Liver (tissue), 9 donors: Measurements from ENCODE around the gene IFITM5. TPM values are rescaled to one million over a fixed set of nuclear protein-coding genes. Genes with fewer than 3 reads are reported as not detected.

ENCODE experiments used
- DNase-seq: peaks from one replicate; pipeline ENCODE4 v3.0.0-alpha.2; 2017; ENCODE audit warnings: low spot score
- H3K27ac ChIP-seq, 2 donors: one replicate each; pipeline ENCODE4 v1.7.0; 2013; ENCODE audit warnings: inconsistent platforms in 2 of 2, low read length in 2 of 2, control low read depth in 1 of 2, low read depth in 1 of 2, mild to moderate bottlenecking in 1 of 2
- H3K27me3 ChIP-seq, 4 donors: one replicate each; pipeline versions ENCODE4 v1.6.1 to v1.7.0; 2013; ENCODE audit warnings: low read length in 3 of 4, inconsistent platforms in 1 of 4, mild to moderate bottlenecking in 1 of 4, moderate library complexity in 1 of 4; ENCODE audit not compliant: control insufficient read depth in 4 of 4, insufficient read depth in 4 of 4
- H3K36me3 ChIP-seq, 4 donors: one replicate each; pipeline versions ENCODE4 v1.6.1 to v1.7.0; 2013; ENCODE audit warnings: low read length in 3 of 4, mild to moderate bottlenecking in 3 of 4, low read depth in 1 of 4, moderate library complexity in 1 of 4; ENCODE audit not compliant: control insufficient read depth in 4 of 4, insufficient read depth in 3 of 4
- H3K4me1 ChIP-seq, 4 donors: one replicate each; pipeline versions ENCODE4 v1.6.1 to v1.7.0; 2013; ENCODE audit warnings: low read length in 3 of 4, mild to moderate bottlenecking in 3 of 4, moderate library complexity in 1 of 4; ENCODE audit not compliant: control insufficient read depth in 4 of 4, insufficient read depth in 4 of 4
- H3K4me3 ChIP-seq, 3 donors: one replicate each; pipeline versions ENCODE4 v1.6.1 to v1.7.0; 2013; ENCODE audit warnings: low read length in 3 of 3, control low read depth in 1 of 3, low read depth in 1 of 3, mild to moderate bottlenecking in 1 of 3
- H3K9ac ChIP-seq, 2 donors: one replicate each; pipeline ENCODE4 v1.7.0; 2013; ENCODE audit warnings: low read length in 2 of 2, mild to moderate bottlenecking in 2 of 2, moderate library complexity in 2 of 2, control low read depth in 1 of 2, low read depth in 1 of 2
- H3K9me3 ChIP-seq, 4 donors: one replicate each; pipeline versions ENCODE4 v1.6.1 to v1.7.0; 2013; ENCODE audit warnings: low read length in 3 of 4; ENCODE audit not compliant: control insufficient read depth in 4 of 4
- EGR1 ChIP-seq, 2 donors: IDR thresholded peaks; 2 replicates each; pipeline ENCODE4 v1.6.1; 2016 to 2018; ENCODE audit warnings: antibody characterized with exemption in 2 of 2, low read depth in 2 of 2
- FOXA1 ChIP-seq: IDR thresholded peaks from 2 replicates; pipeline ENCODE4 v1.6.1; 2016; ENCODE audit warnings: antibody characterized with exemption
- FOXA2 ChIP-seq: IDR thresholded peaks from 2 replicates; pipeline ENCODE4 v1.6.1; 2016; ENCODE audit warnings: antibody characterized with exemption
- GABPA ChIP-seq, 2 donors: IDR thresholded peaks in 1 of 2; conservative IDR thresholded peaks in 1 of 2; 2 replicates each; pipeline ENCODE4 v1.6.1; 2016; ENCODE audit warnings: antibody characterized with exemption in 2 of 2, mild to moderate bottlenecking in 1 of 2, moderate library complexity in 1 of 2
- HNF4A ChIP-seq, 2 donors: conservative IDR thresholded peaks; 2 replicates each; pipeline ENCODE4 v1.6.1; 2016; ENCODE audit warnings: antibody characterized with exemption in 2 of 2, mild to moderate bottlenecking in 2 of 2
- HNF4G ChIP-seq: IDR thresholded peaks from 2 replicates; pipeline ENCODE4 v1.6.1; 2016; ENCODE audit warnings: antibody characterized with exemption
- JUND ChIP-seq, 2 donors: IDR thresholded peaks; 2 replicates each; pipeline ENCODE4 v1.6.1; 2016; ENCODE audit warnings: antibody characterized with exemption in 2 of 2
- NR2F2 ChIP-seq: IDR thresholded peaks from 2 replicates; pipeline ENCODE4 v1.6.1; 2016; ENCODE audit warnings: antibody characterized with exemption
- RAD21 ChIP-seq, 2 donors: IDR thresholded peaks; 2 replicates each; pipeline ENCODE4 v1.6.1; 2016; ENCODE audit warnings: antibody characterized with exemption in 2 of 2, mild to moderate bottlenecking in 2 of 2
- RXRA ChIP-seq, 2 donors: IDR thresholded peaks; 2 replicates each; pipeline ENCODE4 v1.6.1; 2017 to 2018; ENCODE audit warnings: antibody characterized with exemption in 2 of 2, mild to moderate bottlenecking in 1 of 2
- SP1 ChIP-seq: IDR thresholded peaks from 2 replicates; pipeline ENCODE4 v1.6.1; 2018; ENCODE audit warnings: antibody characterized with exemption, mild to moderate bottlenecking
- TAF1 ChIP-seq: conservative IDR thresholded peaks from 2 replicates; pipeline ENCODE4 v1.6.1; 2016; ENCODE audit warnings: antibody characterized with exemption, mild to moderate bottlenecking
- YY1 ChIP-seq: IDR thresholded peaks from 2 replicates; pipeline ENCODE4 v1.6.1; 2016; ENCODE audit warnings: antibody characterized with exemption, mild to moderate bottlenecking
- WGBS: extraction: QIAGEN DNeasy Blood & Tissue Kit; methylation state at CpG from one replicate; pipeline ENCODE4 v1.1.7; 2013; 5-methylcytosine and 5-hydroxymethylcytosine counted together
- polyA plus RNA-seq, 2 donors: library from polyadenylated mRNA; stranded (reverse) in 1 of 2; unstranded in 1 of 2; fragments of 200-250 nt in 1 of 2; fragments of >200 nt in 1 of 2; fragmentation: Nextera tagmentation in 1 of 2; extraction: Ambion mirVana in 1 of 2; gene quantifications; one replicate each; pipeline versions ENCODE4 v1.2.1 to v1.2.3, GENCODE V29; 2013 to 2015
- total RNA-seq, 2 donors: library from RNA; depleted of rRNA; stranded (reverse); fragments of >200 nt; gene quantifications; one replicate each; pipeline ENCODE4 v1.2.3, GENCODE V29; 2014
- TF ChIP-seq, protein P1 (sequence below): fragments of 150-350 bp; IDR thresholded peaks from 2 replicates; pipeline ENCODE4 v1.5.1; 2017; ENCODE audit warnings: improper control_type of control experiment, low read depth, low read length; ENCODE audit not compliant: missing input control
- TF ChIP-seq, protein P2 (sequence below): IDR thresholded peaks from 2 replicates; pipeline ENCODE4 v1.6.1; 2016; ENCODE audit warnings: antibody characterized with exemption
- TF ChIP-seq, protein P3 (sequence below): IDR thresholded peaks from 2 replicates; pipeline ENCODE4 v1.6.1; 2016; ENCODE audit warnings: antibody characterized with exemption
- TF ChIP-seq, protein P4 (sequence below): IDR thresholded peaks from 2 replicates; pipeline ENCODE4 v1.6.1; 2016; ENCODE audit warnings: antibody characterized with exemption
- TF ChIP-seq, protein P5 (sequence below): IDR thresholded peaks from 2 replicates; pipeline ENCODE4 v1.6.1; 2016; ENCODE audit warnings: antibody characterized with exemption, mild to moderate bottlenecking
- donor health status: healthy.
- donor health status: healthy.
- donor health status: healthy.
- donor health status: healthy.
- donor health status: healthy.

Gene IFITM5
- total and polyA plus RNA-seq, 4 donors, result not detected

DNA sequence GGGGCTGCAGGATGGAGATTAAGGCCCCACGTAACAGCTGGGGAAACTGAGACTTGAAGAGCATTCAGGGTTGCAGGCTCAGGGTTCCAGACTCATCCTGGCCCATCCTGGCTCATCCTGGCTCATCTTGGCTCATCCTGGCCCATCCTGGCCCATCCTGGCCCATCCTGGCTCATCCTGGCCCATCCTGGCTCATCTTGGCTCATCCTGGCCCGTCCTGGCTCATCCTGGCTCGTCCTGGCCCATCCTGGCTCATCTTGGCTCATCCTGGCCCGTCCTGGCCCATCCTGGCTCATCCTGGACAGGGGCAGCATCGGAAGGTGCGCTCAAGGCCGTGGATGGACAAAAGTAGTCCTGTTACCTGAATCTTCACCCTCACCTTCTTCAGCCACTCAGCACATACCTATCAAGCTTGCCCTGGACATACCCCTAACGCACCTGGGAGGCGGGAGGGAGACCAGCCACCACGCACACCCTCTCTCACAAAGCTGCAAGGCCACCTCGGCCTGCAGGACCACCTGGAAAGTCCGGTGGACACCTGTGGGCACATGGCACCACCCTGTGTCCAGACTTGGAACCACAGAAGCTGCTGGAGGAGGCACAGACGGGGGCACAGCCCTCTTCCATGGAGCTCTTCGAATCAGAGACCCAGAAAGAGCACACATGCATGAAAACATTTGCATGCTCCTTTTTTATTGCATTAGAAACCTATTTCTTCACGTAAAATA is 41.4 kb downstream of the IFITM5 start:
- Histone ChIP-seq H3K4me1 (no peaks in the 10 kb centered on the region), H3K27me3 (no peaks in the 10 kb centered on the region), H3K27ac (no peak overlapping the region), H3K9ac (no peak overlapping the region), H3K9me3 (no peaks in the 10 kb centered on the region), H3K36me3 (peaks cover 0 to 8% (median 1%) of the 10 kb centered on the region in 4 donors), H3K4me3 (no peak overlapping the region)
- WGBS, result 73% methylated on average over 15 of the region's 15 CpGs
- TF ChIP-seq RAD21 (IDR thresholded peaks at IDR 0.05), result peak; percentile 19 to 45
- TF ChIP-seq YY1, result no peak
- no peak for TF ChIP-seq JUND (IDR thresholded peaks at IDR 0.05)
- TF ChIP-seq NR2F2, result no peak
- TF ChIP-seq, protein P1, sequence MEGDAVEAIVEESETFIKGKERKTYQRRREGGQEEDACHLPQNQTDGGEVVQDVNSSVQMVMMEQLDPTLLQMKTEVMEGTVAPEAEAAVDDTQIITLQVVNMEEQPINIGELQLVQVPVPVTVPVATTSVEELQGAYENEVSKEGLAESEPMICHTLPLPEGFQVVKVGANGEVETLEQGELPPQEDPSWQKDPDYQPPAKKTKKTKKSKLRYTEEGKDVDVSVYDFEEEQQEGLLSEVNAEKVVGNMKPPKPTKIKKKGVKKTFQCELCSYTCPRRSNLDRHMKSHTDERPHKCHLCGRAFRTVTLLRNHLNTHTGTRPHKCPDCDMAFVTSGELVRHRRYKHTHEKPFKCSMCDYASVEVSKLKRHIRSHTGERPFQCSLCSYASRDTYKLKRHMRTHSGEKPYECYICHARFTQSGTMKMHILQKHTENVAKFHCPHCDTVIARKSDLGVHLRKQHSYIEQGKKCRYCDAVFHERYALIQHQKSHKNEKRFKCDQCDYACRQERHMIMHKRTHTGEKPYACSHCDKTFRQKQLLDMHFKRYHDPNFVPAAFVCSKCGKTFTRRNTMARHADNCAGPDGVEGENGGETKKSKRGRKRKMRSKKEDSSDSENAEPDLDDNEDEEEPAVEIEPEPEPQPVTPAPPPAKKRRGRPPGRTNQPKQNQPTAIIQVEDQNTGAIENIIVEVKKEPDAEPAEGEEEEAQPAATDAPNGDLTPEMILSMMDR, result peak; percentile 17
- no peak for DNase-seq

DNA sequence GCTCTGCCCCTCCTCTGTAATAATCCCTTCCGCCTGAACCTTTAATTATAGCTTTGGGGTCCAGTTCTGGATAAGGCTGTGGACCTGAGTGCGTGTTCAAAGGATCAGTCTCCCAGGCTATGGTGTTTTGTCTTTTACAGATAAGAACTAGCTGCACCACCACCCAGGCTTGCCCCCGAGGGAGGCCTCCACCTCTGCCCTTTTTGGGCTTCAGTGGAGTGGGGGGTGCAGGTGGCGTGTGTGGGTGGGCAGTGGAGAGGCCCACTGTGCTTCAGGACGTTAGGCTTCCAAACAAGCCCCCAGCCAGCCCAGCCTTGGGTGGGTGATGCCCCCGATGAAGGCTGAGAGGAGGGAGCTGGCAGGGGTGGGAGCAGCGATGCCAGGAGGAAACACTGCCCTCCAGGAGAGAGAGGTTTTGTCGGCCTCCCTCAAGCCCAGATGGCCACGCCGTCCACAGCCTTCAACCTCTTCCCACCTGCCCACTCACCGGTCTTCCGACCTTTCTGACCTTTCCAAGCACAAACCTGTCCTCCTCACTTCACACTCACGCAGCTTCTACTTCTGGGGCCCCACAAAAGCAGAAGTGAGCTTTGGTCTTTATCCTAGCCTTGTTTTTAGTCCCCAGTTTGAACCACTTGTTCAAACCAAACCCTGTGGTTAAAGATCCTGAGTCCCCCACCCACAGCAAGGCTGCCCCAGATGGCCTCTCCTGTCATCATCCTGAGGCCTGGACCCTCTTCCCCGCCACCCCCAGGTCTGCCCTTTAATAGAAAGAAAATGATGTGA is 42.2 kb downstream of the IFITM5 start:
- no peaks in the 10 kb centered on the region for H3K4me1 ChIP-seq
- H3K4me3 ChIP-seq, result no peak overlapping the region
- no peak for DNase-seq
- TF ChIP-seq HNF4G, result no peak
- no peak for TF ChIP-seq RAD21 (IDR thresholded peaks at IDR 0.05)
- TF ChIP-seq SP1, result no peak
- no peak for TF ChIP-seq HNF4A (conservative IDR thresholded peaks at IDR 0.05)
- TF ChIP-seq, protein P2, sequence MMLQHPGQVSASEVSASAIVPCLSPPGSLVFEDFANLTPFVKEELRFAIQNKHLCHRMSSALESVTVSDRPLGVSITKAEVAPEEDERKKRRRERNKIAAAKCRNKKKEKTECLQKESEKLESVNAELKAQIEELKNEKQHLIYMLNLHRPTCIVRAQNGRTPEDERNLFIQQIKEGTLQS, result no peak
- TF ChIP-seq, protein P3, sequence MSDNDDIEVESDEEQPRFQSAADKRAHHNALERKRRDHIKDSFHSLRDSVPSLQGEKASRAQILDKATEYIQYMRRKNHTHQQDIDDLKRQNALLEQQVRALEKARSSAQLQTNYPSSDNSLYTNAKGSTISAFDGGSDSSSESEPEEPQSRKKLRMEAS, result no peak
- TF ChIP-seq, protein P1, result no peak
- TF ChIP-seq FOXA1, result no peak
- TF ChIP-seq, protein P4, sequence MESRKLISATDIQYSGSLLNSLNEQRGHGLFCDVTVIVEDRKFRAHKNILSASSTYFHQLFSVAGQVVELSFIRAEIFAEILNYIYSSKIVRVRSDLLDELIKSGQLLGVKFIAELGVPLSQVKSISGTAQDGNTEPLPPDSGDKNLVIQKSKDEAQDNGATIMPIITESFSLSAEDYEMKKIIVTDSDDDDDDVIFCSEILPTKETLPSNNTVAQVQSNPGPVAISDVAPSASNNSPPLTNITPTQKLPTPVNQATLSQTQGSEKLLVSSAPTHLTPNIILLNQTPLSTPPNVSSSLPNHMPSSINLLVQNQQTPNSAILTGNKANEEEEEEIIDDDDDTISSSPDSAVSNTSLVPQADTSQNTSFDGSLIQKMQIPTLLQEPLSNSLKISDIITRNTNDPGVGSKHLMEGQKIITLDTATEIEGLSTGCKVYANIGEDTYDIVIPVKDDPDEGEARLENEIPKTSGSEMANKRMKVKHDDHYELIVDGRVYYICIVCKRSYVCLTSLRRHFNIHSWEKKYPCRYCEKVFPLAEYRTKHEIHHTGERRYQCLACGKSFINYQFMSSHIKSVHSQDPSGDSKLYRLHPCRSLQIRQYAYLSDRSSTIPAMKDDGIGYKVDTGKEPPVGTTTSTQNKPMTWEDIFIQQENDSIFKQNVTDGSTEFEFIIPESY, result no peak
- no peak for TF ChIP-seq YY1
- TF ChIP-seq FOXA2, result no peak
- TF ChIP-seq NR2F2, result no peak
- no peak for TF ChIP-seq RXRA (IDR thresholded peaks at IDR 0.05)
- TF ChIP-seq EGR1 (IDR thresholded peaks at IDR 0.05; ENCODE audit: low read depth in 2 of 2), result no peak
- TF ChIP-seq, protein P5, sequence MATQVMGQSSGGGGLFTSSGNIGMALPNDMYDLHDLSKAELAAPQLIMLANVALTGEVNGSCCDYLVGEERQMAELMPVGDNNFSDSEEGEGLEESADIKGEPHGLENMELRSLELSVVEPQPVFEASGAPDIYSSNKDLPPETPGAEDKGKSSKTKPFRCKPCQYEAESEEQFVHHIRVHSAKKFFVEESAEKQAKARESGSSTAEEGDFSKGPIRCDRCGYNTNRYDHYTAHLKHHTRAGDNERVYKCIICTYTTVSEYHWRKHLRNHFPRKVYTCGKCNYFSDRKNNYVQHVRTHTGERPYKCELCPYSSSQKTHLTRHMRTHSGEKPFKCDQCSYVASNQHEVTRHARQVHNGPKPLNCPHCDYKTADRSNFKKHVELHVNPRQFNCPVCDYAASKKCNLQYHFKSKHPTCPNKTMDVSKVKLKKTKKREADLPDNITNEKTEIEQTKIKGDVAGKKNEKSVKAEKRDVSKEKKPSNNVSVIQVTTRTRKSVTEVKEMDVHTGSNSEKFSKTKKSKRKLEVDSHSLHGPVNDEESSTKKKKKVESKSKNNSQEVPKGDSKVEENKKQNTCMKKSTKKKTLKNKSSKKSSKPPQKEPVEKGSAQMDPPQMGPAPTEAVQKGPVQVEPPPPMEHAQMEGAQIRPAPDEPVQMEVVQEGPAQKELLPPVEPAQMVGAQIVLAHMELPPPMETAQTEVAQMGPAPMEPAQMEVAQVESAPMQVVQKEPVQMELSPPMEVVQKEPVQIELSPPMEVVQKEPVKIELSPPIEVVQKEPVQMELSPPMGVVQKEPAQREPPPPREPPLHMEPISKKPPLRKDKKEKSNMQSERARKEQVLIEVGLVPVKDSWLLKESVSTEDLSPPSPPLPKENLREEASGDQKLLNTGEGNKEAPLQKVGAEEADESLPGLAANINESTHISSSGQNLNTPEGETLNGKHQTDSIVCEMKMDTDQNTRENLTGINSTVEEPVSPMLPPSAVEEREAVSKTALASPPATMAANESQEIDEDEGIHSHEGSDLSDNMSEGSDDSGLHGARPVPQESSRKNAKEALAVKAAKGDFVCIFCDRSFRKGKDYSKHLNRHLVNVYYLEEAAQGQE, result no peak
- TF ChIP-seq TAF1, result no peak
- TF ChIP-seq JUND (IDR thresholded peaks at IDR 0.05), result no peak
- no peak for TF ChIP-seq GABPA (IDR thresholded peaks at IDR 0.05 in 1 of 2, conservative IDR thresholded peaks at IDR 0.05 in 1 of 2)
- H3K36me3 ChIP-seq, result peaks cover 0 to 16% (median 7%) of the 10 kb centered on the region in 4 donors
- H3K27me3 ChIP-seq, result no peaks in the 10 kb centered on the region
- no peaks in the 10 kb centered on the region for H3K9me3 ChIP-seq
- WGBS, result 79% methylated on average over 14 of the region's 14 CpGs
- H3K9ac ChIP-seq, result no peak overlapping the region
- no peak overlapping the region for H3K27ac ChIP-seq
